Neuronal stem cell (in vitro differentiated cells): Measurements from ENCODE around the gene VWA3A.

Experiments used
- DNase-seq: peaks from one replicate; pipeline ENCODE4 v3.0.0-alpha.2; 2013; ENCODE audit warnings: low spot score
- H2AFZ ChIP-seq: one replicate; pipeline ENCODE4 v1.6.1; 2013; ENCODE audit warnings: mild to moderate bottlenecking, low read length, inconsistent platforms
- H2AK5ac ChIP-seq: 2 replicates; pipeline ENCODE4 v1.6.1; 2013; ENCODE audit warnings: low read depth, mild to moderate bottlenecking, inconsistent platforms, low read length, moderate library complexity, mixed read lengths
- H2BK120ac ChIP-seq: 2 replicates; pipeline ENCODE4 v1.6.1; 2013; ENCODE audit warnings: low read depth, mild to moderate bottlenecking, inconsistent platforms, low read length, moderate library complexity, mixed read lengths
- H2BK12ac ChIP-seq: one replicate; pipeline ENCODE4 v1.6.1; 2013; ENCODE audit warnings: low read length, inconsistent platforms
- H2BK15ac ChIP-seq: 2 replicates; pipeline ENCODE4 v1.6.1; 2013; ENCODE audit warnings: mild to moderate bottlenecking, low read length, inconsistent platforms, mixed read lengths
- H2BK5ac ChIP-seq: one replicate; pipeline ENCODE4 v1.6.1; 2013; ENCODE audit warnings: inconsistent platforms, mild to moderate bottlenecking, low read length, moderate library complexity
- H3K14ac ChIP-seq: one replicate; pipeline ENCODE4 v1.6.1; 2013; ENCODE audit warnings: low read length, inconsistent platforms
- H3K18ac ChIP-seq: 2 replicates; pipeline ENCODE4 v1.6.1; 2013; ENCODE audit warnings: low read length, inconsistent platforms
- H3K23ac ChIP-seq: 2 replicates; pipeline ENCODE4 v1.6.1; 2013; ENCODE audit warnings: low read depth, mild to moderate bottlenecking, mixed read lengths, low read length, inconsistent platforms; ENCODE audit not compliant: poor library complexity
- H3K27ac ChIP-seq: replicated peaks from 3 replicates; pipeline ENCODE4 v1.5.1; 2013; ENCODE audit warnings: low read length, inconsistent platforms
- H3K27me3 ChIP-seq, 3 experiments: 2 replicates each; pipeline ENCODE4 v1.6.1; 2013; ENCODE audit warnings: low read length in 3 of 3, mild to moderate bottlenecking in 2 of 3, inconsistent platforms in 1 of 3, low read depth in 1 of 3, mixed read lengths in 1 of 3, moderate library complexity in 1 of 3; ENCODE audit not compliant: control insufficient read depth in 3 of 3, insufficient read depth in 3 of 3
- H3K36me3 ChIP-seq, 2 donors: replicated peaks in 1 of 2; 2 replicates each; pipeline ENCODE4 v1.6.1; 2013; ENCODE audit warnings: low read length in 2 of 2; ENCODE audit not compliant: control insufficient read depth in 2 of 2, insufficient read depth in 2 of 2
- H3K4ac ChIP-seq: 2 replicates; pipeline ENCODE4 v1.6.1; 2013; ENCODE audit warnings: inconsistent platforms, mild to moderate bottlenecking, low read length, moderate library complexity
- H3K4me1 ChIP-seq, 2 donors: 1 replicate in 1 of 2; 2 replicates in 1 of 2; pipeline ENCODE4 v1.6.1; 2013; ENCODE audit warnings: low read length in 2 of 2, low read depth in 1 of 2; ENCODE audit not compliant: control insufficient read depth in 2 of 2, insufficient read depth in 1 of 2
- H3K4me2 ChIP-seq: one replicate; pipeline ENCODE4 v1.6.1; 2013; ENCODE audit warnings: mild to moderate bottlenecking, low read length, inconsistent platforms; ENCODE audit not compliant: insufficient read depth, poor library complexity, severe bottlenecking
- H3K4me3 ChIP-seq, 2 donors: 2 replicates each; pipeline ENCODE4 v1.5.1; 2013; ENCODE audit warnings: low read length in 2 of 2, mild to moderate bottlenecking in 2 of 2, inconsistent platforms in 1 of 2, moderate library complexity in 1 of 2
- H3K79me1 ChIP-seq: one replicate; pipeline ENCODE4 v1.6.1; 2013; ENCODE audit warnings: low read depth, mild to moderate bottlenecking, inconsistent platforms, low read length, moderate library complexity
- H3K9ac ChIP-seq: one replicate; pipeline ENCODE4 v1.6.1; 2013; ENCODE audit warnings: mild to moderate bottlenecking, low read depth, low read length, inconsistent platforms; ENCODE audit not compliant: poor library complexity
- H3K9me3 ChIP-seq, 2 donors: replicated peaks in 1 of 2; 2 replicates each; pipeline versions ENCODE3 to v1.6.1; 2013; ENCODE audit warnings: low read length in 2 of 2, mild to moderate bottlenecking in 2 of 2, inconsistent platforms in 1 of 2, low read depth in 1 of 2, mixed read lengths in 1 of 2, moderate library complexity in 1 of 2; ENCODE audit not compliant: control insufficient read depth in 2 of 2, insufficient read depth in 1 of 2
- H4K8ac ChIP-seq: one replicate; pipeline ENCODE4 v1.6.1; 2013; ENCODE audit warnings: low read depth, mild to moderate bottlenecking, inconsistent platforms, low read length, moderate library complexity
- H4K91ac ChIP-seq: one replicate; pipeline ENCODE4 v1.6.1; 2013; ENCODE audit warnings: low read length, low read depth, mild to moderate bottlenecking, inconsistent platforms; ENCODE audit not compliant: poor library complexity
- WGBS, 2 donors: extraction: QIAGEN DNeasy Blood & Tissue Kit; methylation state at CpG; one replicate each; pipeline ENCODE4 v1.1.7; 2013; ENCODE audit warnings: missing lambda C conversion rate in 2 of 2, mixed read lengths in 1 of 2; ENCODE audit not compliant: insufficient read length in 2 of 2, insufficient replicate concordance in 1 of 2; ENCODE audit errors: extremely low coverage in 2 of 2; 5-methylcytosine and 5-hydroxymethylcytosine counted together

Gene VWA3A

GRCh38 chr16:22052980-22053379 lies 39.4 kb upstream of the VWA3A start:
- Histone ChIP-seq H2BK15ac (no peak overlapping the region), H3K23ac (no peak overlapping the region), H3K9ac (no peak overlapping the region), H2AK5ac (no peak overlapping the region), H2BK12ac (no peak overlapping the region), H3K27me3 (no peaks in the 10 kb centered on the region), H3K4me2 (no peak overlapping the region), H4K8ac (no peak overlapping the region), H3K14ac (no peak overlapping the region), H2BK120ac (no peak overlapping the region), H3K79me1 (no peaks in the 10 kb centered on the region), H3K4me1 (no peaks in the 10 kb centered on the region), H2BK5ac (no peak overlapping the region), H3K4ac (no peak overlapping the region), H4K91ac (no peak overlapping the region), H3K36me3 (peaks cover 0 to 2% of the 10 kb centered on the region in 2 donors), H3K18ac (no peak overlapping the region), H2AFZ (no peak overlapping the region), H3K4me3 (no peak overlapping the region), H3K9me3 (peaks cover 0 to 7% of the 10 kb centered on the region in 2 donors), H3K27ac (no peak overlapping the region)
- no peak for DNase-seq
- 100% methylated on average over 1 of the region's 6 CpGs; no CpG with 5 or more reads in 1 of the 2 donors for WGBS, 2 donors

- Histone ChIP-seq H2AK5ac (no peak overlapping the region), H2BK15ac (no peak overlapping the region), H4K8ac (no peak overlapping the region), H3K27me3 (no peaks in the 10 kb centered on the region), H3K9me3 (peaks cover 0 to 7% of the 10 kb centered on the region in 2 donors), H3K36me3 (peaks cover 0 to 2% of the 10 kb centered on the region in 2 donors), H2BK12ac (no peak overlapping the region), H3K79me1 (no peaks in the 10 kb centered on the region), H3K4me1 (no peaks in the 10 kb centered on the region), H3K4me2 (no peak overlapping the region), H4K91ac (no peak overlapping the region), H3K4me3 (no peak overlapping the region), H3K23ac (no peak overlapping the region), H3K9ac (no peak overlapping the region), H3K14ac (no peak overlapping the region), H2BK120ac (no peak overlapping the region), H3K4ac (no peak overlapping the region), H2AFZ (no peak overlapping the region), H2BK5ac (no peak overlapping the region), H3K27ac (no peak overlapping the region), H3K18ac (no peak overlapping the region)
- DNase-seq = no peak
- WGBS, 2 donors = no CpG with 5 or more reads among the region's 4 CpGs
Observed at GRCh38 chr16:22053921-22054341, 38.4 kb upstream of the VWA3A start.

- Histone ChIP-seq H4K91ac (no peak overlapping the region), H3K79me1 (no peaks in the 10 kb centered on the region), H3K27ac (no peak overlapping the region), H3K36me3 (peaks cover 0 to 2% of the 10 kb centered on the region in 2 donors), H3K4me2 (no peak overlapping the region), H3K4me1 (no peaks in the 10 kb centered on the region), H2BK12ac (no peak overlapping the region), H4K8ac (no peak overlapping the region), H2AFZ (no peak overlapping the region), H2BK5ac (no peak overlapping the region), H2AK5ac (no peak overlapping the region), H3K27me3 (no peaks in the 10 kb centered on the region), H2BK15ac (no peak overlapping the region), H3K14ac (no peak overlapping the region), H3K9me3 (peaks cover 0 to 7% of the 10 kb centered on the region in 2 donors), H3K23ac (no peak overlapping the region), H2BK120ac (no peak overlapping the region), H3K4ac (no peak overlapping the region), H3K18ac (no peak overlapping the region), H3K4me3 (no peak overlapping the region), H3K9ac (no peak overlapping the region)
- no peak for DNase-seq
- WGBS, 2 donors = no CpG with 5 or more reads among the region's 5 CpGs
Observed at GRCh38 chr16:22054847-22055590, 37.3 kb upstream of the VWA3A start.

- peaks cover 0 to 2% of the 10 kb centered on the region in 2 donors for H3K36me3 ChIP-seq
- H3K4me3 ChIP-seq = no peak overlapping the region
- no peak overlapping the region for H4K8ac ChIP-seq
- H2BK12ac ChIP-seq = no peak overlapping the region
- no peaks in the 10 kb centered on the region for H3K27me3 ChIP-seq
- H3K9ac ChIP-seq = no peak overlapping the region
- H3K4me1 ChIP-seq = no peaks in the 10 kb centered on the region
- no peak overlapping the region for H3K4ac ChIP-seq
- WGBS, 2 donors = no CpG with 5 or more reads among the region's 5 CpGs
- H3K79me1 ChIP-seq = no peaks in the 10 kb centered on the region
- no peak overlapping the region for H2BK120ac ChIP-seq
- no peak overlapping the region for H3K18ac ChIP-seq
- H3K23ac ChIP-seq = no peak overlapping the region
- H2AFZ ChIP-seq = no peak overlapping the region
- no peak overlapping the region for H2BK5ac ChIP-seq
- no peak overlapping the region for H2AK5ac ChIP-seq
- no peak for DNase-seq
- peaks cover 0 to 7% of the 10 kb centered on the region in 2 donors for H3K9me3 ChIP-seq
- H2BK15ac ChIP-seq = no peak overlapping the region
- no peak overlapping the region for H3K4me2 ChIP-seq
- no peak overlapping the region for H3K14ac ChIP-seq
- H3K27ac ChIP-seq = no peak overlapping the region
- no peak overlapping the region for H4K91ac ChIP-seq
Observed at GRCh38 chr16:22055881-22056280, 36.5 kb upstream of the VWA3A start.
